GM12878 (cell line): Measurements from ENCODE around the gene DDR1. TPM values are rescaled to one million over a fixed set of nuclear protein-coding genes. Genes with fewer than 3 reads are reported as not detected.

Experiments
- ATAC-seq: fragments of 200-7000 bp; cut with Tn5 transposase; 3 replicates; pipeline ENCODE4 v1.9.1; 2020; ENCODE audit warnings: mild to moderate bottlenecking, moderate library complexity
- BruUV-seq: library from RNA; stranded (reverse); fragments of 400-500 nt; replicated peaks from 2 replicates; lab custom pipeline; 2021; lab: Mats Ljungman, UMichigan
- CTCF ChIA-PET: fragments of 300-600 bp; sonication (Branson Sonifier 250); formaldehyde crosslinking; extraction: SDS; loops from one replicate; lab custom pipeline; 2021; ENCODE audit warnings: inconsistent platforms; lab: Yijun Ruan, JAX
- POLR2A ChIA-PET: fragments of 350-600 bp; formaldehyde crosslinking; extraction: SDS; loops from one replicate; lab custom pipeline; 2021; ENCODE audit warnings: inconsistent platforms; lab: Charles Lee
- RAD21 ChIA-PET: fragments of 300-600 bp; sonication (Branson Sonifier 250); formaldehyde crosslinking; loops from one replicate; lab custom pipeline; 2023; ENCODE audit warnings: antibody characterized with exemption; ENCODE audit not compliant: unreplicated experiment; lab: Charles Lee
- SMC1A ChIA-PET: fragments of 300-600 bp; sonication (Branson Sonifier 250); formaldehyde crosslinking; loops from one replicate; lab custom pipeline; 2023; ENCODE audit not compliant: unreplicated experiment, uncharacterized antibody; lab: Charles Lee
- DNase-seq: peaks from one replicate; pipeline ENCODE4 v3.0.0-alpha.2; 2011; ENCODE audit warnings: low read depth, low spot score
- FAIRE-seq: peaks from 3 replicates; lab custom pipeline; 2011; peaks lifted over from hg19 to GRCh38; lab: Jason Lieb, UNC
- H2AFZ ChIP-seq: 2 replicates; pipeline ENCODE4 v1.6.0; 2011; ENCODE audit warnings: low read depth, low read length, control low read depth; ENCODE audit not compliant: control insufficient read depth
- H3K27ac ChIP-seq: 2 replicates; pipeline ENCODE4 v1.5.1; 2011; ENCODE audit warnings: control low read depth; ENCODE audit not compliant: control insufficient read depth, insufficient read depth
- H3K27me3 ChIP-seq, 2 experiments: replicated peaks in 1 of 2; 2 replicates each; pipeline versions ENCODE4 v1.6.0 to v1.6.1; 2011; ENCODE audit warnings: low read length in 1 of 2; ENCODE audit not compliant: control insufficient read depth in 2 of 2, insufficient read depth in 2 of 2
- H3K36me3 ChIP-seq, 2 experiments: 2 replicates each; pipeline ENCODE4 v1.5.1; 2011; ENCODE audit warnings: low read length in 1 of 2; ENCODE audit not compliant: control insufficient read depth in 2 of 2, insufficient read depth in 2 of 2
- H3K4me1 ChIP-seq: 2 replicates; pipeline ENCODE4 v1.6.1; 2011; ENCODE audit warnings: mild to moderate bottlenecking, low read length, moderate library complexity, mixed read lengths; ENCODE audit not compliant: control insufficient read depth, insufficient read depth
- H3K4me2 ChIP-seq: 2 replicates; pipeline ENCODE4 v1.6.0; 2011; ENCODE audit warnings: control low read depth; ENCODE audit not compliant: control insufficient read depth, insufficient read depth
- H3K4me3 ChIP-seq: fragments of 200-600 bp; sonication (generic); 2 replicates; pipeline ENCODE4 v1.5.1; 2016
- H3K79me2 ChIP-seq: 2 replicates; pipeline ENCODE4 v1.6.0; 2011; ENCODE audit warnings: low read length; ENCODE audit not compliant: control insufficient read depth, insufficient read depth
- H3K9ac ChIP-seq: 2 replicates; pipeline ENCODE4 v1.8.0; 2011; ENCODE audit warnings: low read length, control low read depth, mixed read lengths; ENCODE audit not compliant: control insufficient read depth, insufficient read depth
- H3K9me3 ChIP-seq: replicated peaks from 3 replicates; pipeline ENCODE4 v1.5.1; 2011; ENCODE audit warnings: mild to moderate bottlenecking, low read length; ENCODE audit not compliant: control insufficient read depth, insufficient read depth
- H4K20me1 ChIP-seq: 2 replicates; pipeline ENCODE4 v1.6.0; 2011; ENCODE audit not compliant: control insufficient read depth, insufficient read depth
- ESRRA ChIP-seq: IDR thresholded peaks from 2 replicates; pipeline ENCODE4 v1.6.1; 2012; ENCODE audit warnings: mild to moderate bottlenecking, low read length, improper control_type of control experiment
- ETV6 ChIP-seq, 2 experiments: fragments of 450-650 bp in 1 of 2; IDR thresholded peaks in 1 of 2; conservative IDR thresholded peaks in 1 of 2; 2 replicates each; pipeline ENCODE4 v1.6.1; 2014; ENCODE audit warnings: antibody characterized with exemption in 1 of 2, borderline replicate concordance in 1 of 2, low read depth in 1 of 2, mild to moderate bottlenecking in 1 of 2, moderate library complexity in 1 of 2
- JUNB ChIP-seq: IDR thresholded peaks from 2 replicates; pipeline ENCODE4 v1.6.1; 2016; ENCODE audit warnings: antibody characterized with exemption, mild to moderate bottlenecking
- TCF3 ChIP-seq: IDR thresholded peaks from 2 replicates; pipeline ENCODE4 v1.6.1; 2012; ENCODE audit warnings: low read depth, mild to moderate bottlenecking, low read length, borderline replicate concordance; ENCODE audit not compliant: insufficient read depth
- ZNF207 ChIP-seq: fragments of 450-650 bp; IDR thresholded peaks from 2 replicates; pipeline ENCODE4 v1.6.1; 2014; ENCODE audit warnings: antibody characterized with exemption, mild to moderate bottlenecking, borderline replicate concordance
- ZNF217 ChIP-seq: fragments of 450-650 bp; IDR thresholded peaks from 2 replicates; pipeline ENCODE4 v1.6.1; 2017; ENCODE audit warnings: antibody characterized with exemption, mild to moderate bottlenecking
- ZZZ3 ChIP-seq: IDR thresholded peaks from 2 replicates; pipeline ENCODE4 v1.6.1; 2011; ENCODE audit warnings: low read depth; ENCODE audit not compliant: control insufficient read depth, insufficient read length
- WGBS: methylation state at CpG from one replicate; pipeline ENCODE4 v1.1.6; 2016; ENCODE audit warnings: low lambda C conversion rate; ENCODE audit not compliant: insufficient replicate concordance, insufficient coverage; ENCODE audit errors: missing lambda C conversion rate; 5-methylcytosine and 5-hydroxymethylcytosine counted together
- in situ Hi-C: fragments of 300-500 bp; cut with MboI; formaldehyde crosslinking; loops from 9 replicates; pipeline ENCODE4 v1.14.3; 2018; ENCODE audit warnings: mixed read lengths
- intact Hi-C: fragments of 100-400 bp; cut with micrococcal nuclease; formaldehyde crosslinking; loops from one replicate; pipeline ENCODE4 v1.14.2; 2022; ENCODE audit not compliant: unreplicated experiment
- polyA plus RNA-seq, 11 experiments: library from polyadenylated mRNA; depleted of rRNA in 4 of 11; unstranded in 6 of 11; stranded (reverse) in 5 of 11; fragments of >200 nt; fragmentation: Nextera tagmentation in 4 of 11; fragmentation: Illumina TruSeq in 1 of 11; extraction: Ambion mirVana in 4 of 11; extraction: Trizol in 1 of 11; gene quantifications; 1 replicate in 1 of 11; 2 replicates in 10 of 11; pipeline versions ENCODE4 v1.2.1 to v1.2.3, GENCODE V29; 2011 to 2016; ENCODE audit warnings: inconsistent platforms in 2 of 11, missing spikeins in 2 of 11, low read depth in 1 of 11
- total RNA-seq, 4 experiments: library from RNA; depleted of rRNA in 3 of 4; stranded (reverse); fragments of >200 nt in 3 of 4; fragmentation: Illumina TruSeq in 1 of 4; extraction: Trizol in 1 of 4; gene quantifications; 2 replicates each; pipeline versions ENCODE4 v1.2.1 to v1.2.3, GENCODE V29; 2013 to 2021
- TF ChIP-seq, protein P1 (sequence below): fragments of 450-650 bp; IDR thresholded peaks from 2 replicates; pipeline ENCODE4 v1.6.1; 2017; ENCODE audit warnings: mild to moderate bottlenecking, moderate library complexity
- TF ChIP-seq, protein P2 (sequence below): fragments of 450-650 bp; IDR thresholded peaks from 2 replicates; pipeline ENCODE4 v1.6.1; 2017; ENCODE audit warnings: mild to moderate bottlenecking
- TF ChIP-seq, protein P3 (sequence below): fragments of 450-650 bp; IDR thresholded peaks from 2 replicates; pipeline ENCODE4 v1.6.1; 2018; ENCODE audit warnings: borderline replicate concordance, mild to moderate bottlenecking; ENCODE audit not compliant: partially characterized antibody
- TF ChIP-seq, protein P4 (sequence below): IDR thresholded peaks from 2 replicates; pipeline ENCODE4 v1.6.1; 2011; ENCODE audit warnings: mild to moderate bottlenecking, low read depth, low read length, moderate library complexity; ENCODE audit not compliant: insufficient replicate concordance

Gene DDR1
- total and polyA plus RNA-seq, 10 of the 15 experiments (the other 5 are each of a cell fraction or from before 2014, with no cell fraction given) = 1.1 to 39.0 (median 11.9) TPM

DNA sequence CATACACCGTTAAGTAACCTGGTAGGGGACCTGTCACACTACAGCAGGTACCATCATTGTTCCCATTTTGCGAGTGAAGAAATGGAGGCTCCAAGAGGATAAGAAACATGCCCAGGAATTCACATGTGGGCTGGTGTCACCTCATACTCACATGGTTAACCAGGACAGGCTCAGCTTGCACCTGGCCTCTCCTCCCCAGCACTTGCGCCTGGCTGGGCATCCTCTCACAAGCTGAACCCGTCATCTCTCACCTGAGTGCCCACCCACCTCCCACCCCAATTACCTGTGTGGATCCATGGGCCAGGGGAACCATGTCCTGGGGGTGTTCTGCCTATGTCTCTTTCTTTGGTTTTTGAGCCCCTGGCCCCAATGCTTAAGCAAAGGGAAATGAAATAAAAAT, 46.2 kb downstream of the DDR1 start (continued):
- TF ChIP-seq, protein P1, sequence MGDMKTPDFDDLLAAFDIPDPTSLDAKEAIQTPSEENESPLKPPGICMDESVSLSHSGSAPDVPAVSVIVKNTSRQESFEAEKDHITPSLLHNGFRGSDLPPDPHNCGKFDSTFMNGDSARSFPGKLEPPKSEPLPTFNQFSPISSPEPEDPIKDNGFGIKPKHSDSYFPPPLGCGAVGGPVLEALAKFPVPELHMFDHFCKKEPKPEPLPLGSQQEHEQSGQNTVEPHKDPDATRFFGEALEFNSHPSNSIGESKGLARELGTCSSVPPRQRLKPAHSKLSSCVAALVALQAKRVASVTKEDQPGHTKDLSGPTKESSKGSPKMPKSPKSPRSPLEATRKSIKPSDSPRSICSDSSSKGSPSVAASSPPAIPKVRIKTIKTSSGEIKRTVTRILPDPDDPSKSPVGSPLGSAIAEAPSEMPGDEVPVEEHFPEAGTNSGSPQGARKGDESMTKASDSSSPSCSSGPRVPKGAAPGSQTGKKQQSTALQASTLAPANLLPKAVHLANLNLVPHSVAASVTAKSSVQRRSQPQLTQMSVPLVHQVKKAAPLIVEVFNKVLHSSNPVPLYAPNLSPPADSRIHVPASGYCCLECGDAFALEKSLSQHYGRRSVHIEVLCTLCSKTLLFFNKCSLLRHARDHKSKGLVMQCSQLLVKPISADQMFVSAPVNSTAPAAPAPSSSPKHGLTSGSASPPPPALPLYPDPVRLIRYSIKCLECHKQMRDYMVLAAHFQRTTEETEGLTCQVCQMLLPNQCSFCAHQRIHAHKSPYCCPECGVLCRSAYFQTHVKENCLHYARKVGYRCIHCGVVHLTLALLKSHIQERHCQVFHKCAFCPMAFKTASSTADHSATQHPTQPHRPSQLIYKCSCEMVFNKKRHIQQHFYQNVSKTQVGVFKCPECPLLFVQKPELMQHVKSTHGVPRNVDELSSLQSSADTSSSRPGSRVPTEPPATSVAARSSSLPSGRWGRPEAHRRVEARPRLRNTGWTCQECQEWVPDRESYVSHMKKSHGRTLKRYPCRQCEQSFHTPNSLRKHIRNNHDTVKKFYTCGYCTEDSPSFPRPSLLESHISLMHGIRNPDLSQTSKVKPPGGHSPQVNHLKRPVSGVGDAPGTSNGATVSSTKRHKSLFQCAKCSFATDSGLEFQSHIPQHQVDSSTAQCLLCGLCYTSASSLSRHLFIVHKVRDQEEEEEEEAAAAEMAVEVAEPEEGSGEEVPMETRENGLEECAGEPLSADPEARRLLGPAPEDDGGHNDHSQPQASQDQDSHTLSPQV = no peak
- no peak for TF ChIP-seq TCF3
- TF ChIP-seq ZNF217 = no peak
- TF ChIP-seq, protein P2, sequence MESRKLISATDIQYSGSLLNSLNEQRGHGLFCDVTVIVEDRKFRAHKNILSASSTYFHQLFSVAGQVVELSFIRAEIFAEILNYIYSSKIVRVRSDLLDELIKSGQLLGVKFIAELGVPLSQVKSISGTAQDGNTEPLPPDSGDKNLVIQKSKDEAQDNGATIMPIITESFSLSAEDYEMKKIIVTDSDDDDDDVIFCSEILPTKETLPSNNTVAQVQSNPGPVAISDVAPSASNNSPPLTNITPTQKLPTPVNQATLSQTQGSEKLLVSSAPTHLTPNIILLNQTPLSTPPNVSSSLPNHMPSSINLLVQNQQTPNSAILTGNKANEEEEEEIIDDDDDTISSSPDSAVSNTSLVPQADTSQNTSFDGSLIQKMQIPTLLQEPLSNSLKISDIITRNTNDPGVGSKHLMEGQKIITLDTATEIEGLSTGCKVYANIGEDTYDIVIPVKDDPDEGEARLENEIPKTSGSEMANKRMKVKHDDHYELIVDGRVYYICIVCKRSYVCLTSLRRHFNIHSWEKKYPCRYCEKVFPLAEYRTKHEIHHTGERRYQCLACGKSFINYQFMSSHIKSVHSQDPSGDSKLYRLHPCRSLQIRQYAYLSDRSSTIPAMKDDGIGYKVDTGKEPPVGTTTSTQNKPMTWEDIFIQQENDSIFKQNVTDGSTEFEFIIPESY = no peak
- TF ChIP-seq ZZZ3 = no peak
- TF ChIP-seq, all 136 proteins: peak for 0

DNA sequence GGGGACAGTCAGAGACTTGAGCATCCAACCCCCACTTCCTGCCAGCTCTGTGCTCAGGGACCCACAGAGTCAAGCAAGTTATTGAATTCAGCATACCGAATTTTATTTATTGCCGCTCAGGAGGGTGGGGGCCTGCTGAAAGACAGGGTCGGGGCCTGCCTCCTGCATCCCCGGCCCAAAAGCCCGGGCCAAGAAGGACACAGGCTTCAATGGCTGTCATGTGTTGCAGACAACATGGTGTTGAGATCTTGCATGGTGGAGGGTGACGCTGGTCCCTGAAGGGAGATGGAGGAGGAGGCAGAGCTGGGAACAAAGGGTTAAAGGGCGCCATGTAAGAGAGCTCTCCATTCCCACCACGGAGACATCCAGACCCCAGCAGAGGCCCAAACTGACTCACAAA, 47.0 kb downstream of the DDR1 start:
- BruUV-seq = no TSS peak
- no peak overlapping the region for H3K4me2 ChIP-seq
- 39% methylated on average over 6 of the region's 8 CpGs for WGBS
- ChIA-PET CTCF (interaction anchor here (0.9 kb wide), 1 partner anchor 16 kb away, joined by 3 read pairs; no protein-coding TSS in a partner anchor), POLR2A (interaction anchor here (0.6 kb wide), 1 partner anchor 1345 kb away, joined by 3 read pairs; no protein-coding TSS in a partner anchor), RAD21 (no interaction called here), SMC1A (interaction anchor here (0.6 kb wide), 1 partner anchor 203 kb away, joined by 3 read pairs; no protein-coding TSS in a partner anchor)
- ATAC-seq (no peak), FAIRE-seq (no peak), DNase-seq (no peak)
- no peaks in the 10 kb centered on the region for H3K4me1 ChIP-seq
- H3K36me3 ChIP-seq = peaks cover 3 to 5% of the 10 kb centered on the region in 2 experiments; a peak in 3 of 4 replicates
- 0 out of 4 replicates have a peak, but pooled peaks cover 0 to 2% of the 10 kb centered on the region in 2 experiments for H3K27me3 ChIP-seq
- no peaks in the 10 kb centered on the region for H3K79me2 ChIP-seq
- no peaks in the 10 kb centered on the region for H3K9me3 ChIP-seq
- TF ChIP-seq, protein P3, sequence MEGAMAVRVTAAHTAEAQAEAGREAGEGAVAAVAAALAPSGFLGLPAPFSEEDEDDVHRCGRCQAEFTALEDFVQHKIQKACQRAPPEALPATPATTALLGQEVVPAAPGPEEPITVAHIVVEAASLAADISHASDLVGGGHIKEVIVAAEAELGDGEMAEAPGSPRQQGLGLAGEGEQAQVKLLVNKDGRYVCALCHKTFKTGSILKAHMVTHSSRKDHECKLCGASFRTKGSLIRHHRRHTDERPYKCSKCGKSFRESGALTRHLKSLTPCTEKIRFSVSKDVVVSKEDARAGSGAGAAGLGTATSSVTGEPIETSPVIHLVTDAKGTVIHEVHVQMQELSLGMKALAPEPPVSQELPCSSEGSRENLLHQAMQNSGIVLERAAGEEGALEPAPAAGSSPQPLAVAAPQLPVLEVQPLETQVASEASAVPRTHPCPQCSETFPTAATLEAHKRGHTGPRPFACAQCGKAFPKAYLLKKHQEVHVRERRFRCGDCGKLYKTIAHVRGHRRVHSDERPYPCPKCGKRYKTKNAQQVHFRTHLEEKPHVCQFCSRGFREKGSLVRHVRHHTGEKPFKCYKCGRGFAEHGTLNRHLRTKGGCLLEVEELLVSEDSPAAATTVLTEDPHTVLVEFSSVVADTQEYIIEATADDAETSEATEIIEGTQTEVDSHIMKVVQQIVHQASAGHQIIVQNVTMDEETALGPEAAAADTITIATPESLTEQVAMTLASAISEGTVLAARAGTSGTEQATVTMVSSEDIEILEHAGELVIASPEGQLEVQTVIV = no peak
- no peak for TF ChIP-seq ETV6 (conservative IDR thresholded peaks at IDR 0.05 in 1 of 2, IDR thresholded peaks at IDR 0.05 in 1 of 2; ENCODE audit: borderline replicate concordance in 1 of 2, low read depth in 1 of 2)
- TF ChIP-seq, protein P4, sequence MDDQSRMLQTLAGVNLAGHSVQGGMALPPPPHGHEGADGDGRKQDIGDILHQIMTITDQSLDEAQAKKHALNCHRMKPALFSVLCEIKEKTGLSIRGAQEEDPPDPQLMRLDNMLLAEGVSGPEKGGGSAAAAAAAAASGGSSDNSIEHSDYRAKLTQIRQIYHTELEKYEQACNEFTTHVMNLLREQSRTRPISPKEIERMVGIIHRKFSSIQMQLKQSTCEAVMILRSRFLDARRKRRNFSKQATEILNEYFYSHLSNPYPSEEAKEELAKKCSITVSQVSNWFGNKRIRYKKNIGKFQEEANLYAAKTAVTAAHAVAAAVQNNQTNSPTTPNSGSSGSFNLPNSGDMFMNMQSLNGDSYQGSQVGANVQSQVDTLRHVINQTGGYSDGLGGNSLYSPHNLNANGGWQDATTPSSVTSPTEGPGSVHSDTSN = no peak
- no peak for TF ChIP-seq JUNB
- TF ChIP-seq ZNF207 = no peak
- TF ChIP-seq ESRRA = no peak
- no peak overlapping the region for H2AFZ ChIP-seq
- intact Hi-C loops = no loop called here
- no peaks in the 10 kb centered on the region for H4K20me1 ChIP-seq
- in situ Hi-C loops = no loop called here
- no peak overlapping the region for H3K27ac ChIP-seq
- no peak overlapping the region for H3K9ac ChIP-seq
- H3K4me3 ChIP-seq = no peak overlapping the region
